ENCODE measurements around the gene ZNF582. TPM values are rescaled to one million over a fixed set of nuclear protein-coding genes. Genes with fewer than 3 reads are reported as not detected.
A peak's percentile ranks its signal among the peaks of the same experiment; 100 is the strongest.

ZNF582 gene
- total and polyA plus RNA-seq, 7 donors: 1.1 to 2.6 (median 1.3) TPM

DNA sequence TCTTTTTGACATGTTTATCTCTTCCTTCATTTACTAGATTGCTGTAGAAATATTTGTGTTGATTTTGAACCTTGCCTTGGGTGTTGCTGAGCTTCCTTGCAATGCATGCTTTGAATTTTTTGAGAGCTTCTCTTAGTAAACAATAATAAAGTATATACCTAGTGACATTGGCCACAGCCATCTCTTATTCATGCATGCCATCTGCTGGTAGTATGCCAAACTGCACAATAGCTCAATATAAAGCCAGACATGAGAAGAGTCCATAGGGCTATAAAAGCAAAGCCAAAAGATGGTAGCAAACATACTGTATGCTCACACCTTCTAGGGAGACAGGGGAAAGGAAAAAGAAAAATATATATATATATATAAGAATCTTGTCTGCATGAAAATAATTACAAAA is 59.8 kb downstream of the ZNF582 start:
- H3K9me3 ChIP-seq: peaks cover 37% of the 10 kb centered on the region
- DNase-seq (no peak), ATAC-seq (no peak)
- H3K4me1 ChIP-seq: no peaks in the 10 kb centered on the region
- no peaks in the 10 kb centered on the region for H3K36me3 ChIP-seq (ENCODE audit: insufficient read depth in 1 of 2, low read depth in 1 of 2)
- no peak overlapping the region for H3K4me3 ChIP-seq
- H3K27ac ChIP-seq: no peak overlapping the region
- intact Hi-C loops (cut with DNase I): loop anchor here in 1 of 2 donors (5.0 kb wide), 1 partner anchor 81 kb away; no protein-coding TSS in a partner anchor
- H3K27me3 ChIP-seq (ENCODE audit: insufficient read depth in 3 of 3, low read length in 2 of 3): no peaks in the 10 kb centered on the region
- TF ChIP-seq CTCF (IDR thresholded peaks at IDR 0.05): peak; percentile 31

Other genes with a start within 250 kb of the ZNF582 start
- not detected for gene GALP, start 217.5 kb downstream of the ZNF582 start, total RNA-seq
- gene GALP, start 217.5 kb downstream of the ZNF582 start, polyA plus RNA-seq: not detected
- gene ZSCAN5B, start 195.8 kb downstream of the ZNF582 start, total RNA-seq: not detected
- under 1 TPM in 1 of 3 donors, not detected in 2; 0.05 TPM for gene ZSCAN5B, start 195.8 kb downstream of the ZNF582 start, polyA plus RNA-seq
- not detected for gene ZSCAN5C, start 191.3 kb downstream of the ZNF582 start, total RNA-seq
- not detected for gene ZSCAN5C, start 191.3 kb downstream of the ZNF582 start, polyA plus RNA-seq
- gene EDDM13, start 120.8 kb downstream of the ZNF582 start, total RNA-seq: under 1 TPM in 1 of 4 donors, not detected in 3; 0.62 TPM
- gene EDDM13, start 120.8 kb downstream of the ZNF582 start, polyA plus RNA-seq: not detected
- 10 to 100 TPM in 3 of 4 donors, 1 to 10 TPM in 1; 9.1 to 16.3 (median 10.9) TPM for gene ZSCAN5A, start 78.7 kb downstream of the ZNF582 start, total RNA-seq
- gene ZSCAN5A, start 78.7 kb downstream of the ZNF582 start, polyA plus RNA-seq: 10 to 100 TPM in 1 of 3 donors, 1 to 10 TPM in 2; 3.8 to 13.1 (median 9.9) TPM
- 1 to 10 TPM; 2.5 to 5.3 (median 3.1) TPM for gene ZNF583, start 10.8 kb upstream of the ZNF582 start, total RNA-seq
- gene ZNF583, start 10.8 kb upstream of the ZNF582 start, polyA plus RNA-seq: 1 to 10 TPM; 2.3 to 8.7 (median 2.6) TPM
- 1 to 10 TPM in 3 of 4 donors, under 1 TPM in 1; 0.90 to 5.1 (median 2.4) TPM for gene ZNF667, start 83.8 kb upstream of the ZNF582 start, total RNA-seq
- gene ZNF667, start 83.8 kb upstream of the ZNF582 start, polyA plus RNA-seq: 1 to 10 TPM; 1.3 to 2.4 (median 1.7) TPM
- 1 to 10 TPM; 5.3 to 7.3 (median 5.4) TPM for gene ZNF471, start 114.3 kb upstream of the ZNF582 start, total RNA-seq
- 1 to 10 TPM; 1.1 to 4.0 (median 1.5) TPM for gene ZNF471, start 114.3 kb upstream of the ZNF582 start, polyA plus RNA-seq
- gene ZFP28, start 145.4 kb upstream of the ZNF582 start, total RNA-seq: 1 to 10 TPM; 2.0 to 5.0 (median 3.2) TPM
- 1 to 10 TPM; 1.7 to 7.0 (median 2.9) TPM for gene ZFP28, start 145.4 kb upstream of the ZNF582 start, polyA plus RNA-seq
- 1 to 10 TPM in 3 of 4 donors, under 1 TPM in 1; 0.87 to 2.6 (median 1.6) TPM for gene ZNF470, start 173.9 kb upstream of the ZNF582 start, total RNA-seq
- gene ZNF470, start 173.9 kb upstream of the ZNF582 start, polyA plus RNA-seq: 1 to 10 TPM in 2 of 3 donors, under 1 TPM in 1; 0.44 to 3.4 (median 2.1) TPM
- gene ZNF71, start 201.8 kb upstream of the ZNF582 start, total RNA-seq: 1 to 10 TPM; 3.6 to 4.9 (median 4.7) TPM
- 10 to 100 TPM in 1 of 3 donors, 1 to 10 TPM in 2; 3.6 to 11.7 (median 4.7) TPM for gene ZNF71, start 201.8 kb upstream of the ZNF582 start, polyA plus RNA-seq
- not detected for gene SMIM17, start 249.6 kb upstream of the ZNF582 start, total RNA-seq
- gene SMIM17, start 249.6 kb upstream of the ZNF582 start, polyA plus RNA-seq: under 1 TPM in 2 of 3 donors, not detected in 1; 0.10 to 0.21 TPM